GM20000 (cell line): ENCODE data around the gene OPTN.
"Not testable (repeated sequence)": the region's sequence is repeated elsewhere in the genome, so short reads cannot be mapped to it uniquely, and the experiment has no call there.

Source experiments
- DNase-seq: peaks from one replicate; pipeline ENCODE4 v3.0.0; 2012; ENCODE audit warnings: low spot score
- TF ChIP-seq, protein P1 (sequence below): IDR thresholded peaks from 2 replicates; pipeline ENCODE4 v1.5.1; 2012; ENCODE audit warnings: mild to moderate bottlenecking, control low read depth; ENCODE audit errors: extremely low read depth, missing control alignments

Gene OPTN

DNA sequence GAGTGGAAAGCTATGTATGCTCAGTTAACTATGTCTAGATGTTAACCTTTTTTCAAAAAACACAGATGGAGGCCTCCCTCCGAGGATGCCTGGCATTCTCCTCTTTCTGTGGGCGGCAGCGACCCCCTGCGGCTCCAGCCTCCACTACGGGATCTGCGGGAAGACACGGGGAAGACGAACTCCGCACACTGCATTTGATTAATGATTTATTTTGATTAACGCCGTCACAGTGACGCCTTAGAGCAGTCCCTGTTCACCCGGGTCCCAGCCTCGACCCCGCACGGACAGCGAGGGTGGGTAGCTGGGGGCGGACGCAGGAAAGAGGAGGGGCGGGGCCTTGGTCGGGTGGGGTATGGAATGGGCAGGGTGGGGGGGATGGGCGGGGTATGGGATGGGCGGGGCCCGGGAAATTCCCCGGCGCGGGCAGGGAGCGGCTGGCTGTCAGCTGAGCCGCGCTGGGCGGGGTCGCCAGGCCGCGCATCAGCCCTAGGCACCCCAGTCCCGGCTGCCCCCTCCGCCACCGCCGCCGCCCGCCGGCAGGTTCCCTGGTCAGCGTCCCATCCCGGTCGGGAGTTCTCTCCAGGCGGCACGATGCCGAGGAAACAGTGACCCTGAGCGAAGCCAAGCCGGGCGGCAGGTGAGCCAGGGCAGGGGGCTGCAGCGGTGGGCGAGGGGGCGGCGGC, at the start of gene OPTN:
TSS of gene OPTN (plus strand) at position 498 of the 683 bp plus-strand sequence. CDS start 8,960 bp downstream, outside the sequence.
- DNase-seq, result peak; percentile 95
- TF ChIP-seq, protein P1, sequence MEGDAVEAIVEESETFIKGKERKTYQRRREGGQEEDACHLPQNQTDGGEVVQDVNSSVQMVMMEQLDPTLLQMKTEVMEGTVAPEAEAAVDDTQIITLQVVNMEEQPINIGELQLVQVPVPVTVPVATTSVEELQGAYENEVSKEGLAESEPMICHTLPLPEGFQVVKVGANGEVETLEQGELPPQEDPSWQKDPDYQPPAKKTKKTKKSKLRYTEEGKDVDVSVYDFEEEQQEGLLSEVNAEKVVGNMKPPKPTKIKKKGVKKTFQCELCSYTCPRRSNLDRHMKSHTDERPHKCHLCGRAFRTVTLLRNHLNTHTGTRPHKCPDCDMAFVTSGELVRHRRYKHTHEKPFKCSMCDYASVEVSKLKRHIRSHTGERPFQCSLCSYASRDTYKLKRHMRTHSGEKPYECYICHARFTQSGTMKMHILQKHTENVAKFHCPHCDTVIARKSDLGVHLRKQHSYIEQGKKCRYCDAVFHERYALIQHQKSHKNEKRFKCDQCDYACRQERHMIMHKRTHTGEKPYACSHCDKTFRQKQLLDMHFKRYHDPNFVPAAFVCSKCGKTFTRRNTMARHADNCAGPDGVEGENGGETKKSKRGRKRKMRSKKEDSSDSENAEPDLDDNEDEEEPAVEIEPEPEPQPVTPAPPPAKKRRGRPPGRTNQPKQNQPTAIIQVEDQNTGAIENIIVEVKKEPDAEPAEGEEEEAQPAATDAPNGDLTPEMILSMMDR, result peak; percentile 68

DNA sequence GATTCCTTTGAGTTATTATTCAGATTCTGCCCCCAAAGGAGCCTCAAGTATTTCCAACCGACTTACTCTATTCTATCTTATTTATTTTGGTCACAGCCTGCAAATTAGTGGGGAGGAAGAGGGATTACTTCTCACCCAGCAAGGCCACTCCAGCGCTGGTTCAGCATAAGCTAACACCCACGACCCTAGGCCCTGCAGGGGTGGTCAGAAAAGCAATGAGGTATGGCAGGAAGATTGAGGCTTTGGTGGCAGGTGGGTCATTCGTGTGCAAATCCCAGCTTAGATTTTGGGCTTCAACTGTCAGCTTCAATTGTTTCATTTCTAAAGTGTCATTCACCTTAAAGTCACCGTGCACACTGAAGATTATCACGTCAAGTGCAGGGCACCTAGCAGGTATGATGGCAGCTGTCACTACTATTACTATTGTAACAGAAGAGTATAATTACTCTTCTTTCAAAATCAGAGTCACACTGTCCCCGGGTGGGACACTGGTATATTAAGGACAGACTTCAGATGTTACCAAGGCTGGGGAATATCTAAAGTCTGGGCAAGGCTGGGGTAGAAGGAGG, 48.8 kb upstream of the OPTN start:
- TF ChIP-seq, protein P1, result no peak
- no peak for DNase-seq

DNA sequence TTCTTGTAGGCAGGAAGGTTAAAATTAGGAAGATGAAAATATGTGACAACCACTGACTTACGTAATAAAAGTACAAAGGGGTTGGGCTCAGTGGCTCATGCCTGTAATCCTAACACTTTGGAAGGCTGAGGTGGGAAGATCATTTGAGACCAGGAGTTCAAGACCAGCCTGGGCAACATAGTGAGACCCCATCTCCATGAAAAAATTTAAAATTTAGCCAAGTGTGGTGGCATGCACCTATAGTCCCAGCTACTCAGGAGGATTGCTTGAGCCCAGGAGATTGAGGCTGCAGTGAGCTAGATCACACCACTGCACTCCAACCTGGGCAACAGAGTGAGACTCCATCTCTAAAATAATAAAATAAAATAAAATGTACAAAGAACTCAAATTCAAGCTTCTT, 46.8 kb upstream of the OPTN start:
- DNase-seq, result not testable (repeated sequence)

DNA sequence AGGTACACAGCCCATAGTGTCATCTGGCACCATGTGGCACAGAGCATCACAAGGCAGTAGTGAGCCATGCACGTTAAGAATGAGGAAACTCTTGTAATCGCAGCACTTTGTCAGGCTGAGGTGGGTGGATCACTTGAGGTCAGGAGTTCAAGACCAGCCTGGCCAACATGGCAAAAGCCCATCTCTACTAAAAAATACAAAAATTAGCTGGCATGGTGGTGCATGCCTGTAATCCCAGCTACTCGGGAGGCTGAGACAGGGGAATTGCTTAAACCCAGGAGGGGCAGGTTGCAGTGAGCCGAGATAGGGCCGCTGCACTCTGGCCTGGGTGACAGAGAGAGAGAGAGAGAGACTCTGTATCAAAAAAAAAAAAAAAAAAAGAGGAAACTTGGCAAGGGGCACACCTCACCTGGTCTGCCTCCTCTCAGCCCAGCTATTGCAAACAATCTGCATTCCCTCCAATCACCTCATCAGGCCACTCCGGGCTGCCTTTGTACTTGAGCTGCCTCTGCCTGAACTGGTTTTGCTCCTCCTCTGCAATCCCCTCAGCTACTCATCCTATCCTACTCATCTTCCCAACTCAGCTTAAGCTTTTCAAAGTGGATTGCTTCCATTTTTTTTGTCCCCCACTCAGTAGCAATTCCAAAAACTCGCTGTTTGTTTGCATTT, 46.0 kb upstream of the OPTN start:
- TF ChIP-seq, protein P1, result no peak
- no peak for DNase-seq

DNA sequence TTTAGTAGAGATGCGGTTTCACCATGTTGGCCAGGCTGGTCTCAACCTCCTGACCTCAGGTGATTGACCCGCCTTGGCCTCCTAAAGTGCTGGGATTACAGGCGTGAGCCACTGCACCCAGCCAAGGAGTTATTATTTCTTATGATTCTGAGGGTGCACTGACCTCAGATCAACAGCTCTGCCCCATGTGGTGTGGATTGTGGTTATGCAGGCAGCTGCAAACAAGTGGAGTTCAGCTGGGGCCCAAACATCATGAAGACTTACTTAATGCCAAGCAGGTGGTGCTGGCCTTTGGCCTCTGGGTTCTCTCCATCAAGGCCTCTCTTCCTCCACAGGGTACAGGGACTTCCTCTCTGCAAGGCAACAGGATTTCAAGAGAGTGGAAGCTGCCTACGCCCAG, 45.1 kb upstream of the OPTN start:
- DNase-seq, result no peak
- TF ChIP-seq, protein P1, result no peak

DNA sequence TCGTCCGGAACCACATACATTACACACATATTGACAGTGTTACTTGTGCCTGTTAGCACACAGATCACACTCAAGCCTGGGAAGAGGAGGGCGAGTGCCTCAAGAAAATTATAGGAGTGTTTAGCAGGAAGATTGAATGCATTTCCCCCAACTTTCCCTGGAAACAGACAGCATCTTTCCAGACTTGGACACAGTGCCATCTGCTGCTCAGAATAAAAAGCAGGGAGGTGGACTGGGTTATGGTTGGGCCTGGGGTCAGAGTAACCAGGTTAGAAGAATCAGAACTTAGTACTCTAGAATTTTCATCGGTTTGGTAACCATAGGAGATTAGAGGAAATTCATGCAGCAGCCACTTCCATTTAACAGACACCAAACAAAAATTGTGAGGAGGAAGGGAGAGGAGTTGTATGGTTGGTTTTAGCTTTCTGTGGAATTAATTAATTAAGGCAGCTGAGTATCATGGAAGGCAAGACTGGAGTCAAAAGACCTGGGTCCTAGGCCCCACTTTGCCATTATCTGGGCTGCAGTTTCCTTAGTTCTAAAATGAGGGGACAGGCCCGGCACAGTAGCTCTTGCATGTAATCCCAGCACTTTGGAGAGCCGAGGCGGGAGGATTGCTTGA, 43.4 kb upstream of the OPTN start:
- TF ChIP-seq, protein P1, result no peak
- DNase-seq, result no peak

DNA sequence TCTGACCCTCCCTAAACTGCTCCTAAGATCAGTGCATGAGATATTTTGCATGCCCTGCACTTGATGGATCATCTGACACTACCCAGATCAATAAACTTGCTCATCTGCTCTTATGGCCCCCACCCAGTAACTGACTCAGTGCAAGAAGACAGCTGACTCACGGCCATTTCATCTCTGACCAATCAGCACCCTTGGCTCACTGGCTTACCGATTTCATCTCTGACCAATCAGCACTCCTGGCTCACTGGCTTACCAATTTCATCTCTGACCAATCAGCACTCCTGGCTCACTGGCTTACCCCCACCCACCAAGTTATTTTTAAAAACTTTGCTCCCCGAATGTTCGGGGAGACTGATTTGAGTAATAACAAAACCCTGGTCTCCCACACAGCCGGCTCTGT, 37.2 kb upstream of the OPTN start:
- TF ChIP-seq, protein P1, result no peak
- DNase-seq, result no peak
